Measurements from ENCODE around the gene CHCHD6.

Gene CHCHD6

DNA sequence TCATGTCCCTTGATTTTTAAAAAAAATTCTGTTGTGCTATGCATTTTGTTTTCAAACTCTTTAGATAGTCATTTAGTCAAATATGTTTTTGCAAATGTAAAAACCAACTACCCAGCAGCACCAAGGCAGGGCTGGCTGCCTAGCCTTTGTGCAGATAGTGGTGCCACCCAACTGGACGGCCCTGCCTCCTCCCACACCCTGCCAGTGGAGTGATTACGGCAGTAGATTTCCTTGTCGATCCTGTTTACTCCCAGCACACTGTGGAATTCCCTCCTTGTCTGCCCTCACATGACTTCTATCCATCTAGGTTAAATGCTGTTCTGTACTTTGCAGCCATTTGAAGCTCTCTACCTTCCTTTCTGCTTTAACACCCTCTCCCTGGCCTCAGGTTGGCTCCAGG lies 199.5 kb downstream of the CHCHD6 start:
- no peak for DNase-seq

DNA sequence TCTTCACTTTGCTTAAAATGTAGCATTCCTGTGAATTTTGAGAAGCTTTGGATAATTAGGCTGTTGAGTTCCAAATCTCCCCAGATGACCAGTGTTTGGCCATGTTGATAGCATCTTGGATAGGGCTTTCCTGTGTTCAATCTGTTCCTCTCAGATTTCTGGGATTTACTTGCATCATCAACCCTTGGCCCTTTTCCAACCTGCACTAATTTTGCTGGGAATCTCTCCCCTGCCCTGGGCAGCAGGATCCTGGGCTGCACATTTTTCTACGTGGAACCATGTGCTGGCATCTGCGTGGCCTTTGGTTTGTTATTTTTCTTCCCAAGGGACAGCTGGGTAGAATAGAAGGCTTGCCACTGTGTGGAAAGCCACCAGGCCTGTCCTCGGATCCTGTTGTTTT lies 203.5 kb downstream of the CHCHD6 start:
- DNase-seq, result no peak

DNA sequence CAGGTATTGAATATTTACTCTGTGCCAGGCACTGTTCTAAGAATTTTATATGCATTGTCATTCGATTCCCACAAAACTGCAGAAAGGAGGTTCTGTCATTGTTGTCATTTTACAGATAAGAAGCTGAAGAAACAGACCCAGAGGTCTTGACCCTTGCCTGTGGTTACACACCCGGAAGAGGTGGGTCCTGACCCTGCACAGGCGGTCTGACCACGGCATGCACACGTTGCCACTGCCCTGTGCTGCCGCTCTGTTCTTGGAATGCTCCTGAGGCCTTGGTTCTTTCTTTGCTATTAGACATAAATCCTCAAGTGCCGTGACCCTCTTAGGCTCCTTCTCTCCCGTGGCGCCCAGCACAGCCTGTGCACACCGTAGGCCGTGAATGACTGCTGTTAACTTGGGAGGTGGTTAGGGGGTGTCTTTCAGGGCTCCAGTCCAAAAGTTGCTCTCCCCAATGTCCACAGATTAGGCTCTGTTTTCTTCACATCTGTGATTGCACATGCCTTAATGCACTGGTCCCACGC lies 204.8 kb downstream of the CHCHD6 start:
- DNase-seq, result peak in 1 of 2 experiments; percentile 11

DNA sequence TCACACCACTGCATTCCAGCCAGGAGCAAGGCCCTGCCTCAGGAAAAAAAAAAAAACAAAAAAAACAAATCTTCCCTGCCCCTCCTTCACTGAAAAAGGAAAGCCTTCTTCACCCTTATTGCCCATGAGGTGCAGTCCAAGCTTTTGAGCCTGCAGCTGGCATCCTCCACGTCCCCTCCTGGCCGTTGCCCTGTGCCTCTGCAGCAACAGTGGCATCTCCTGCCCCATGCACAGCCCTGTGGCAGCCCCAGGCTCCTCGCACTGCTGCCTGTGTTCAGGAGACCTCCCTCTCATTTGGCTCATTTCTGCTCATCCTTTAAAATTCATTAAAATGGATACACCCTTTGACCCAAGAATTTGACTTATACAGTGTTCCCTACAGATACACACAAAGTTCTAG lies 206.2 kb downstream of the CHCHD6 start:
- DNase-seq, result no peak

DNA sequence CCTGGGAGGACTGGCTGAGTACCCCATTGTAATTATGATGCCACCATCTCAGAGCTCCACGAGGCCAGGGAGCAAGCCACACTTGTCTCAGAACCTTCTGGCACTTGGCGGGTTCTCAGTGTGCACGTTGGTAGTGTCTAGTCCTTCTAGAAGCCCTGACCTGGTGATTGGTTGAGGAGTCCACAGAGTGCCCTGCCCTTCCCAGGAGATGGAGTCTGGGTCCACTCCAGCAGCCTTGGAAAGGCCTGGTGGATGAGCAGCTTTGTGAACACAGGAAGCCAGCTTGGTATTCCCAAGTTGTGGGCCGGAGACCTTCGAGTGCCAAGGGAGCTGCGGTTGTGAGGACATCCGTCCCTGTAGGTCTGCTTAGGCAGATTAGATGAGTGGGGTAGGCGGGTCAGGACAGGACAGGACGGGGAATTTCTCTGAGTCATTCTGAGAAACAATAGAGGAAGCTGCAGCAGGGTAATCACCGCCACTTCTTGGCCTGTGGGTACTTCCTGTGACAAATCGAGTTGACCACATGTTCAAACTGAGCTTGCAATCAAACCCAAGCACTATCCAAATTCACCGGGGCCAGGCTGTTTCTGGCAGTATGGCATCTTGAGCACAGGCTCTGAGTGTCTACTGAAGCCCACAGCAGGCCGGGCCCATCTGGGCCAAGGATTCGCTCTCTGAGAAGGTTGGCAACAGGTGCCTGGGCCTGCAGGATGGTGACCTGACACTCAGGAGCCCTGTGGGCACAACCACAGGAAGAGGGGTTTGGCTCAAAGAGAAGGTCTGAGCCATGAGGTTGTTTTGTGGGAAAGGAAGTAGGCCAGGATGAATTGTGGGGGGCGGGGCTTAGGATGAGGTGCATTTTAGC lies 207.4 kb downstream of the CHCHD6 start:
- DNase-seq, result peak; percentile 93 to 98

DNA sequence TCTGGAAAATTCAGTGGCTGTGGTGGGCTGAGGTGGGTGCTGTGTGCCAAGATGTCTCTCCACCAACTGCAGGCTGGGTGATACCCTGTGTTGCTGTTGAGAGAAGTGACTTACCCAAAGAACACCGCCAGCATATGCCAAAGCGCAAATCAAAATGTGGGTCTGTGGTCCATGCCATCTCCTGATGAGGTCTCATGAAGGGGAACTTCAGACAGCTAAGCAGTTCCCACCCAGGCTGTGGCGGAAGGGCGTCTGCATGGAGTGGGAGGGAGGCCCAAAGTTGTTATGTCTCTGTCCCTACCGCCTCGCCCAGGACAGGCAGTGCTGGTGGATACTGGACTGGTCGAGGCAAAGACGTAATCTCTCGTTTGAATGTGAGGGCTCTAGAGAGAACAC lies 208.0 kb downstream of the CHCHD6 start:
- DNase-seq, result no peak

DNA sequence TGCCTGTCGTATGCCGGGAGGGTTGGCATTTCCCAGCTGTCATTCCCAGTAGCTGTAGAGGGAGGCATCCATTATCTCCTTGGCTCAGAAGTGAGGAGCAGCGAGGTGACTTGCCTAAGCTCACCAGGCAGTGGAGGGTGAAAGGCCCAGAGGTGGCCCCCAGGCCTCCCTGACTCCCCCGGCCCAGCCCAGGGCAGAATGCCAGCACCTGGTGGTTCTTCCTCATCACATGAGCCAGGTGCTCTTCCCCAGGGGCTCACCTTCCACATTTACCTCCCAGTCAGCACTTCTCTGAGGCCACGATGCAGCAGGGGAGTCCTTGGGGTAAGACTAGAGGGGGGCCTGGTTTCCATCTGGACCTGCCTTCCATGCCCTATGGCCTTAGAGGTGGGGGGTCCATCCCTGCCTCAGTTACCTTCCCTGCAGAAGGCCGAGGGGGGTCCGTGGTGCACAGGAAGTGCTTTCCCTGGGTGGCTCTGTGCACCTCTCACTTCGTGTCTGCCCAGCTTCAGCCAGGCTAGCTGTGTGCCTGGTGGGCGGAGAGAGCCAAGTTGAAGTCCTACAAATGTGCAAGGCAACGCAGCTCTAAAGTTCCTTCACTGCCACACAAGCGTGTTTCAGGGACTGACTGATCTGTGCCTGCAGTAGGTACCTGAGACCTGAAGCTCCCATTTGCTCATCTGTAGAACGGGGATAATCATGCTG lies 208.6 kb downstream of the CHCHD6 start:
- DNase-seq, result no peak

DNA sequence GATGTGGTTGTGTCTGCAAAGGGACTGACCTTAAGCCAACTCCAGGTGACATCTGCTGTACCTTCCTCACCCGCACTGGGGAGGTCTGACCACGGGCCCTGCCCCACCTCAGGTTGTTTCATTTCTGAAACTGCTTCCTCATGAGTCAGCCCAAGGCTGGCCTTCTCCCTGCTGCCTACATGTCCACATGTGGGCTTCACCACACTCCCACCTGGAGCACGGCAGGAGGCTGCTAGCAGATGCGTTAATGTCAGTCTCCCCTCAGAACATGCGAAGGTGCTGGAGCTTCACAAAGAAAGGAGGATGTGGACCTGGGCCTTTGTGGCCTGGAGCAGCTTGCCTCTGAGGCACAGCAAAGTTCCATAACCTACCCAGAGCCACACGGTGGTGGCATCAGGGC lies 209.5 kb downstream of the CHCHD6 start:
- DNase-seq, result no peak

DNA sequence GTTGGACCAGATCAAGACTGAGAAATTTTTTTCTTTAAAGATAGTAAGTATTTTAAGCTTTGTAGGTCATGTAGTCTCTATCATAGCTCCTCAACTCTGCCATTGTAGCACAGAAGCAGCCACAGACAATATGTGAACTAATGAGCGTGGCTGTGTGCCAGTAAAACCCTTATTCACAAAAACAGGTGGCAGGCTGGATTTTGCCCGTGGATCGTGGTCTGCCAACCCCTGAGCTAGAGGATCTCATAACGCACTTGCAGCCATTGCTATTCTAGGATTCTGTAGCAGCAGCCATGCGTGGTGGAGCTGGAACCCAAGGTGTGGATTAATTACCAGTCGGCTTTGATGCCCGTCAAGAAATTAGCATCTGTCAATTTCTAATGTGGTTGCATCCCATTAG lies 210.2 kb downstream of the CHCHD6 start:
- DNase-seq, result no peak

DNA sequence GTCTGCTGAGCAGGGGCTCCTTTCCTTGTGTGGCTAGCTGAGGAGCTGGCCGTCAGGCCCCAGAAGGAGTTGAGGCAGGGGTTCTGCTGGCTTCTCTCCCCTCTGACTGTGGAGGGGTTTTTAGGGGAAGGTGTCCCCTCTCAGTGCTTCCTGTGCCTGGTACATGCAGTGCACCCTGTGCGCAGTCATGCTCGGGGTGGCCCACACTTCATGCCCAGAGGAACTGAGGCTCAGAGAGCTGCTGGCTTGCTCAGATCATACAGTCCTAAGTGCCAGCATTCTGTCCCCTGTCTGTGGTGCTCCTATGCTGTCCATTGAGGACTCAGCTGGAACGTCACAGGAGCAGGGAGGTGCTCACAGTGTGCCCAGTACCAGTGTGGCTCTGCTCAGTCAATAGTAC lies 211.0 kb downstream of the CHCHD6 start:
- no peak for DNase-seq

DNA sequence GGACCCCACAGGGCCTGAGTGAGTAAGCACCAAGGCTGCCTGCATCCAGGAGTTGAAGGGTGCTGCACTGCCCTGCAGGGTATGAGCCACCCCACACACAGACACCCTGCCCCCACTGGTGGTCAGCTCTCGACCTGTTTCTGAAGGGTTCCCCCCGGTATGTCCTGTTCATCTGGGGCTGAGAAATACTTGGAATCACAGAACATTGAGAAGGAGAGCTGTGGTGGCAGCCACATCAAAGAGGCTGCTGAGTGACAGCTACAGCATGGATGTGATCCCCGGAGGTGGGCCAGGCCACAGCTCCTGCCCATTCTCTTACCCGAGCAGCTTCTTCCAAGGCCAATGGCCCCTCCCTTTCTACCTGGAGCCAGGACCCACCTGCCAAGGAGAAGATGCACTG lies 212.5 kb downstream of the CHCHD6 start:
- DNase-seq, result no peak

DNA sequence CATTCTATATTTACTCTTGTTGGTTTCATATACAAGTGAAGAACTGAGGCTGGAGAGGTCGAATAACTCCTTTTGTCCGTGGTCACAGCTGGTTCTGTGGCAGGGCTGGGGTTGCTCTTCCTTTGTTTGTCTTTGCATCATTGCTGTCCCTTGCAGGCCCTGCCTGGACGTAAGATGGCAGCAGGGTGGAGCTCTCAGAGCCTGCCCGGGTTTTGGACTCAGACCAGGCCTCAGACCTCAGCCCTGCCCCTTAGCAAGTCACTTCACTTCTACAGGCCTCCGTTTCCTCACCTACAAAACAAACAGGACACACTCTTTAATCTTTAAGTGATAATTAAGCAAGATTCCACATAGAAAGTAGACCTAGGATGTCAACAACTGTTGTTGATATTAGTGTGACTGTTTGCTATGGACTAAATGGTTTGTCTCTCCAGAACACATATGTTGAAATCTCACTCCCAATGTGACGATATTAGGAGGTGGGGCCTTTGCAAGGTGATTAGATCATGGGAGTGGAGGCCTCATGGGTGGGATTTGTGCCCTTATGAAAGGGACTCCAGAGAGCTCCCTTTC lies 213.3 kb downstream of the CHCHD6 start:
- DNase-seq, result no peak

DNA sequence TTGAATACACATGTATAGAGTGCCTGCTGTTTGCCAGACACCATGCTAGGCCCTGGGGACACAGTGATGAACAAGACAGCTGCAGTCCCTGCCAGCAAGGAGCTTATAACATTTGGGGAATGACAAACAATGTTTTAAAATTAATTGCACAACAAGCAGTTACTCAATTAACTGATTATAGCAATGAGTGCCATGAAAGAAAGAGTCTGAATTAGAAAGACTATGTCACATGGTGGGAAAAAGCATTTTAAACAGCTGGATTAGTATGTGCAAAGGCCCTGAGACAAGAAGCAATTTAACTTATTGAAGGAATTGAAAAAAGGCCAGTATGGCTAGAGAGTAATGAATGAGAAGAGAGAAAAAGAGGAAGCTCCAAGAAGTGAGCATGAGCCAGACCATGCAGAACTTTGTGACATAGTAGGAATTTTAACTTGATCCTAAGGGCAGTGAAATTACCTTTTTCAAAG lies 214.3 kb downstream of the CHCHD6 start:
- DNase-seq, result no peak

DNA sequence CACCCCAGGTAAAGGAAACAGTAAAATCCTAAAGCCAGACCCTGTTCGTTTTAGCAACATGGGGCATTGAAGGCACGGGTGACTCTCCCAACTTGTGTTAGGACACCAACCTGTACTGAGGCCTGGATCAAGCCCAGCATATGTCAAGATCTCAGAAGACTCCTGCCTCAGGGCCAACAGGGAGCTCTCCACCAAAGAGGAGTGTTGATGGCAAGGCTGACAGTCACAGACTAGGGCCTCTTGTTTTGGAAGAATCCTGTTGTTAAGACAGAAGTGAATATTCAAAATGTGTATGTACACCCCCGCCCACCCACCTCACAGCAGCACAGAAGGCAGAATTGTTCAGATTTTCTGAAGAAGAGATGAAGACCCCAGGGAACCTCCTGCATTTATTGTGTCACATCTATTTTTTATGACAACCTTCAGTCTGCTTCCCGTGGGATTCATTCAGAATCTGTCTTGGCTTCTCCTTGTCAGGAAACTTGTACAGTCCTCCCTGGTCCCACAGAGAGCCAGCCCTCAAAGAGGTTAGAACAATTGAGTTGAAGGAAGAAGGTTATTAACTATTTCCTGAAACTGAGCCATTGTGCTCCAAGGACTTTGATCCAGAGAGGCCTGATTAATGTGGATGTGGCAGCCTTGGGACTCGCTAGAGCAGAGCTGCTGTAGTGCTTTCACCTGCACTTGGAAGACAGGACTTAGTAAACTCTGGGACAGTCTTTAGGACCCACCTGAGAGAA lies 217.2 kb downstream of the CHCHD6 start:
- DNase-seq, result no peak

DNA sequence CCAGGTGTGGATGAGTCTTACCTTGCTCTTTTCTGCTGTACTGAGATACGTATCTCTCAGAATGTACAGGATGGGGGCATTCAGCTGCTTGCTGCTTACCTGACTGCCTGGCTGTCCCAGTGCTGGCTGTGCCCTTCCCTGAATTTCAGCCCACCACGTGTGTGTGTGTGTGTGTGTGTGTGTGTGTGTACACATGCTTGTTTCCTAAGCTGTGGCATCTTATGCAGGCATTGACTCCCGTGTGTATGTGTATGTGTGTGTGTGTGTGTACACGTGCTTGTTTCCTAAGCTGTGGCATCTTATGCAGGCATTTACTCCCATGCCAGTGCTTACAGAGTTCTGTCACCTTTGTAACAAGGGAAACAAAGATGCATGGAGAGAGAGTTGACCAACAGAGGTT lies 218.4 kb downstream of the CHCHD6 start:
- no peak for DNase-seq

DNA sequence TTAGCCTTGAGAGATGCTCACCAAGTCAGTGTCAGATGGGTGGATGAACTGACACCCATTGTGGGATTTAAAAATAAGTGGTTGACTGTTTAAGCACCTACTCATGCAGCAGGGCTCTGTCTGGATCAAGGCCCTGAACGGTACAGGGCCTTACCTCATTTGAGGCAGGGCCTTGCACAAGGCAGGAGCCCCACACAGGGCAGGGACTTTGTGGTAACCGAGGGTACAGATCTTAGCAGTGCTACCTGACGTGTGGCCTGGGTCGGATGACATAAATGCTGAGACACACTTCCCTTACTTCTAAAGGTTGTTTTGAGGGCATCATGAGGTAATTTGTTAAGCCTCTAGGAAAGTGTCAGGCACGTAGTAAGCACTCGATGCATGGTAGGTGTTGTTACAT lies 219.4 kb downstream of the CHCHD6 start:
- DNase-seq, result no peak

DNA sequence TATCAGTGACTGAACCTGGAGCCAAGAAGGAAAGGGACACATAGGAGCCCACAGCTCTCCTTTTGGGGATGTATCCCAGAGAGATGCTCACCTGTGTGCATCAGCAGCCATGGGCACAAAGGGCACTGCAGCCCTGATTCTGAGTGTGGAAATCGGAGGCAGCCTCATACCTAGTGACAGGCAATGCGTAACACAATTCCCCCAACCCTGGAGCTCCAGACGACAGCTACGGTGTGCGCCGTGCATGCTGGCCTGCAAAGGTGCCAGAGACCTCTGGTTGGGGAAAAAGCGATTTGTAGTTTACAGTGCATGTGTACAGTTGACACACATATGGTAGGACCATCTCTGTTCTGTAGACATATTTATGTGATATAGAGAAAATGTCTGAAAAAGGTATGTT lies 219.9 kb downstream of the CHCHD6 start:
- DNase-seq, result no peak

DNA sequence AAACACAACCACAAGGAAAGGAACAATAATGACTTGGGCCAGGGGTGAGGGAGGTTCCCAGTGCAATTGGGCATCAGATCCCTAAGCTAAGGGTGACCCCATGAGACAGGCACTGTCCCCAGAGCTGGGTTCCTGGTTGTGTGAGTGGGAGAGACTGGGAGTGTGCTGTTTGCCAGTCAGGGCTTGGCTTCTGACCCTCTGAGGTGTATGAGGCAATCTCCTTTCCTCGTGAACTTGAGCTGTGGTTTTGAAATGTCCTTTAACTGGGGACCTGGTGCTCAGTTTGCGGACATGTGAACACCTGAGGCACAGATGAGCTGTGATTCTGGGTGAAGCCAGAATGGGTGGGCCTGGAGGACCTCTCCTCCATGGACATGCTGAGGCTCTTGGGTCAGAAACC lies 220.4 kb downstream of the CHCHD6 start:
- no peak for DNase-seq

DNA sequence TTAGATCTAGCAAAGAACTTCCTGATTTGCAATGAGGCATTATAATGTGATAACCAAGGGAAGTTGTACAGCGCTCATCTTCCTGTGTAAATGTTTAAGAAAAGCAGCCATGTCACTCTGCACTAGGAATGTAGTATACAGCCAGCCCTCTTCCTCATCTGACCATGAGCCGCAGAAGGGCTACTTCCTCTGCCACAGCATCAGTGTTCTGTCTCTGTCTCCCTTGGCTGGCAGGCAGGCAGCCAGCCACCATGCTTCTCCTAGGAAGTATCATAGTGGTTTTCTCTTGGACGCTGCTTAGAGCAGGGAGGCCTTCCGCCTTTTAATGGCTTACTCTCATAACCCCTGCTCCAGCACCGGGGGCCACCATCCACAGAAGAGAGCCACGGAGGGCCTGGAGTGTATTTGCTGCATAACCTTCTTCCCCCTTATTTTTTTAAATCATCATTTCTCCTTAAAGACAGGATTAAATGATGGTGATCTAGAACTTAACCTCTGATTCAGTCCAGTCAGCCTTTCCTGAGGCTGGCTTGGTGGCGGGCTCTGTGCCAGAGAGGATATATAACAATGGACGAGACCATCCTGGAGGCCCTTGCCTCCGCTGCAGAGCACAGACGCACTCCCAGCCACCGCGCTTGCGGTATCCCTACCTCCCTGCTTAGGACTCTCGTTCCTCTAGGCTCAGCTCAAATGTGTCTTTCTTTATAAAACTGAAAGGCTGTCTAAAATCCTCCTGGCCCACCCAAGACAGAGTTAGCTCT lies 221.6 kb downstream of the CHCHD6 start:
- no peak for DNase-seq

DNA sequence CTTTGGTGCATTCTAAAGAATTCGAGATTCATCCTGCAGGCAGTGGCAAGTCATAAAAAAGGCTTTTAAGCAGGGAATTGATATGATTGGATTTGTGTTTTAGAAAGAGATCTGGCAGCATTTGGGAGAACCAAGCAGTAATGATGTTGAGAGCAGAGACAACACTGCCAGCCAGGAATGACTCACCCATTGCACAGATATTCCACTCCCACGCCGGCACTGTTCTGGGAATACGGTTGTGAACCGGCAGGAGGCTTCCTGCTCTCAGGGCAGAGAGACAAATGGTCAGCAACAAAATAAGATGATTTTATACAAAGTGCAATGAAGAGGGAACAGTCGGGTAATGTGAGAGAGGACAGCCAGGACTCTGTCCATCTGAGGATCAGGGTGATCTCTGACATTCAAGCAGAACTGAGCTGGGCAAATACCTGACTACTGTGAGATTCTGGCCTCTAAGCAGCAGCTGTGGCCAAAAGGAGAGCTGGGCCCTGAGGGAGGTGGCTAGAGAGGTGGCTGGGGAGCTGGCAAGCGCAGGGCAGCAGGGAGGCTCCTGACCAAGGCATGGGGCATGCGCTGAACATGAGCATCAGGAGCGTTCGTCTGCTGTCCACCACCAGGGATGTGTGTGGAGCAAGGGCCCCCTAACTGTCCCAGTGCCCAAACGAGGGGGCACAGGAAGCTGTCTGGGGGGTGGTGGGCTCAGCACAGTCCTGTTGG lies 222.8 kb downstream of the CHCHD6 start:
- peak in 1 of 2 experiments; percentile 39 for DNase-seq

DNA sequence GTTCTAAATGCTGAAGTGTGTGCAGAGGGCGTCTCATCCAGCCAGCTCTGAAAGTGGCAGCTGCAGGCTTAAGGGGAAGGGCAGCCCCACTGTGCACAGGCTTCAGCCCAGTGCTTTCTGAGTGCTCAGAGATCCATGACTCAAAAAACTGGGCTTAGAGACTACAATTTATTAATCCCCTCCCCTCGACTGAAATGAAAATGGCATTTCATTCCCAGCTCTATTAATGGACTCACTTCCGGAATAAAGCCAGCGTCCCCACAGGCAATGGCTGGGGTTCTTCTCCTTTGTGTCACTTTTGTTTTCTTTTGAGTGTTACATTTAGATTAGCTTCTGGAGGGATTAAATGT lies 223.3 kb downstream of the CHCHD6 start:
- DNase-seq, result no peak

DNA sequence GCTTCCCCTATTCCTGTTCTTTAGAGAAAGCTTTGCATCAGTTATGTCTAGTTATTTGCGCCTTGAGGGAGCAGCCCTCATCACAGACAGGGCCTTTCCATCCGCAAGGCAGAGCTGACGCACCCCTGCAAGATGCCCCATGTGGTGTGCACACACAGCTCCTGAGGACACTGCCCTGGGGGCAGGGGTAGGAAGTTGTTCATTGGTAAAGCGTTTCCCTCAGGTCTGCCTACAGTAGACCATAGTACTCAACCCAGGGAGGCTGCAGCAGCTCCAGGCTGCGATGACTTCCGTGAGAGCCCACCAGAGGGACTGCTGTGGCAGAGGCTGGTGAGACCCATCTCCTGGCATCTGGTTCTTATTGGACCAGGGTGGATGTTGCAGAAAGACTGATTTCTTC lies 223.8 kb downstream of the CHCHD6 start:
- DNase-seq, result no peak

All from SW 1271 (cell line).